ENCODE data around the gene ATP6V0A1.
"Not testable (repeated sequence)": the region's sequence is repeated elsewhere in the genome, so short reads cannot be mapped to it uniquely, and the experiment has no call there.

ATP6V0A1 gene

DNA sequence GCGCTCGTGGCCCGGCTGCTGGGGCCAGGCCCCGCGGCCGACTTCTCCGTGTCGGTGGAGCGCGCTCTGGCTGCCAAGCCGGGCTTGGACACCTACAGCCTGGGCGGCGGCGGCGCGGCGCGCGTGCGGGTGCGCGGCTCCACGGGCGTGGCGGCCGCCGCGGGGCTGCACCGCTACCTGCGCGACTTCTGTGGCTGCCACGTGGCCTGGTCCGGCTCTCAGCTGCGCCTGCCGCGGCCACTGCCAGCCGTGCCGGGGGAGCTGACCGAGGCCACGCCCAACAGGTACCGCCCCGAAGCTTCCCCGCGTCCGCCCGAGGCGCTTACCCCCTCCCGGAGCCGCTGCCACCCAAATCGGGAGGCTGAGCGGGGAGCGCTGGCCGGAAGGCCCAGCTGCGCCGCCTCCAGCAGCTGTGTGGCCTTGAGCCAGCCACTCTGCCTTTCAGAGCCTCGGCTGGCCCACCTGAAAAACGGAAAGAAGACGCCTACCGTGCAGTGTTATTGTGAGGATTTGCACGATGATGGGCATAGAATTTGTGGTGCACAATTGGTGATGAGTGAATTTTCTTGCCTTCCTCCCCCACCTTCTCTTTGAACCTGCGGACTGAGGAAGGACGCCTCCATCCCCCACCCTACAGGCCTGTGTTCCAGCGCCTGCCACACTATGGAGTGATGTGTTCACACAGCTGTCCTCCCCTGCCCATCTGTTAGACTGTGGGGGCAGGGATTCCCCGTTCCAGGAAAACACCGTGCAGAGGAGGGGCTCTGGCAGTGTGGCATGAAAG lies 77.9 kb downstream of the ATP6V0A1 start:
- TF ChIP-seq CTCF (IDR thresholded peaks at IDR 0.05; ENCODE audit: low read depth, low read length, missing control alignments): no peak
- in situ Hi-C loops (cut with HindIII; ENCODE audit: low sequenced_read_pairs): no loop called here
- H3K4me3 ChIP-seq (ENCODE audit: low read depth, low read length): peak overlapping the region; percentile 56
- DNase-seq (ENCODE audit: low read depth): no peak

- in situ Hi-C loops (cut with HindIII; ENCODE audit: low sequenced_read_pairs): no loop called here
- DNase-seq (ENCODE audit: low read depth): no peak
- H3K4me3 ChIP-seq (ENCODE audit: low read depth, low read length): peak overlapping the region; percentile 56
- no peak for TF ChIP-seq CTCF (IDR thresholded peaks at IDR 0.05; ENCODE audit: low read depth, low read length, missing control alignments)
Observed at GRCh38 chr17:42537156-42537805, 78.6 kb downstream of the ATP6V0A1 start.

GRCh38 chr17:42537826-42538451 lies 79.3 kb downstream of the ATP6V0A1 start:
- H3K4me3 ChIP-seq (ENCODE audit: low read depth, low read length): no peak overlapping the region
- no peak for DNase-seq (ENCODE audit: low read depth)
- in situ Hi-C loops (cut with HindIII; ENCODE audit: low sequenced_read_pairs): no loop called here
- no peak for TF ChIP-seq CTCF (IDR thresholded peaks at IDR 0.05; ENCODE audit: low read depth, low read length, missing control alignments)

DNA sequence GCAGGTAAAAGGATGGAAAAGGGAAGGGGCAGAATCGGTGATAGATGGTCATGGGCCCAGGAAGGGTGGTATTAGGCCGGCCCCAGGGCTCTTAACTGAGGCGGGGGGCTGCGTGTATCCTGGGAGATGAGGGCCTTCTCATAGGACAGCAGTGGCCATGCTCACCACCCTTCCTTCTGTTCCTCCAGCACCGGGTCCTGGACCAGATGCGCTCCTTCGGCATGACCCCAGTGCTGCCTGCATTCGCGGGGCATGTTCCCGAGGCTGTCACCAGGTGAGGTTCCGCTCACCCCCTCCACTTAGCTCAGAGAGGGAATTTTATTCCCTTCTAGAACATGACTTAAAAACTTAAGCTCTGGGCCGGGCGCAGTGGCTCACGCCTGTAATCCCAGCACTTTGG lies 79.8 kb downstream of the ATP6V0A1 start:
- no peak overlapping the region for H3K4me3 ChIP-seq (ENCODE audit: low read depth, low read length)
- DNase-seq (ENCODE audit: low read depth): no peak
- TF ChIP-seq CTCF (IDR thresholded peaks at IDR 0.05; ENCODE audit: low read depth, low read length, missing control alignments): no peak
- in situ Hi-C loops (cut with HindIII; ENCODE audit: low sequenced_read_pairs): no loop called here

DNA sequence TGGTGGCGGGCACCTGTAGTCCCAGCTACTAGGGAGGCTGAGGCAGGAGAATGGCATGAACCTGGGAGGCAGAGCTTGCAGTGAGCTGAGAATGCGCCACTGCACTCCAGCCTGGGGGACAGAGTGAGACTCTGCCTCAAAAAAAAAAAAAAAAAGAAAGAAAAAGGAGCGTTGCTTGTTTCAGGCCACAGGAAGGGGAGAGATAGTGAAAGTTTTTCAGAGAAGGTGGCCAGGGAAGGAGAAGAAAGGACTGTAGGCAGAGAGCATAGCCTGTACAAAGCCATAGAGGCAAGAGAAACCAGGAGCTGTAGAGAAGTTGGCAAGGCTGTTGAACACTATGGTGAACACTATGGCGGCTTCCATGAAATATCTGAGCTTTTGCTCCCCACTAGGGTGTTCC lies 81.9 kb downstream of the ATP6V0A1 start:
- H3K4me3 ChIP-seq (ENCODE audit: low read depth, low read length); in situ Hi-C loops (cut with HindIII; ENCODE audit: low sequenced_read_pairs); DNase-seq (ENCODE audit: low read depth): not testable (repeated sequence)

GRCh38 chr17:42541041-42541833 lies 82.6 kb downstream of the ATP6V0A1 start:
- DNase-seq (ENCODE audit: low read depth): no peak
- no peak for TF ChIP-seq CTCF (IDR thresholded peaks at IDR 0.05; ENCODE audit: low read depth, low read length, missing control alignments)
- in situ Hi-C loops (cut with HindIII; ENCODE audit: low sequenced_read_pairs): no loop called here
- H3K4me3 ChIP-seq (ENCODE audit: low read depth, low read length): no peak overlapping the region
